ENCODE data around the gene WHRN. TPM values are rescaled to one million over a fixed set of nuclear protein-coding genes. Genes with fewer than 3 reads are reported as not detected.

The WHRN gene
- total RNA-seq, 1 donor from 2014 or later, result 2.9 TPM

DNA sequence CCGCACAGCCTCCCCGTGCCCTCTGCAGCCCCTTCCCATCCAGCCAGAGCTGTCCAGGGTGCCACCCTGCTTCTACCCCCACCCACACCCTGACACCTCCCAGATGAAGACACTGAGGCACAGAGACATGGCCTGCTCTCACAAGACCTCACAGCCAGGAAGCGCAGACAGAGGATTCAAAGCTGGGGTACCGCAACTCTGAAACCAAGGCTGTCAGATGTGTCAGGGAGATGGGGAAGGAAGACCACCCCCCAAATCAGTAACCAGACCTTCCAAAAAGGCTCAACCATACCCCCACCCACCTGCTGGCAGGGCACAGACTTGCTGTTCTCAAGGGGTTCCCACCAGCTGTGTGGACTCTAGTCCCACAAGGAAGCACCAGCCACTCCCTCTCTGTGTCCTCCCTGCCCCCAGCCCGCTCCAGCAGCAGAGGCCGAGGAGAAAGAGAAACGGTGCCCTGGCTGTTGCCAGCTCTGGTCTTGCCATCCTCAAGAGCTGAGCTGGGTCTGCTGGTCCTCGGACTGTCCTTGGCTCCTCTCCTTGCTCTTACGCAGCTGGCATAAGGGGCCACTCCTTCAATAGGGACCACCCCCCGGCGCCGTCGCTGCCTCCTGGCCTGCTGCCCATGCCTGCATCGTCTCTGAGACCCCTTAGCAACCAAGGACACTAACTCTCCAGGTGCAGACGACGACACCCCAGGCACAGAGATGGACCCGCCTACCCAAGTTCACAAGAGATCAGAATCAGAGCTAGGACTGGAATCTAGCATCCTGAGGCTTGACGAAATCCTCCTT, 118.2 kb downstream of the WHRN start:
- H3K9me3 Mint-ChIP-seq, result no peaks in the 10 kb centered on the region
- no peaks in the 10 kb centered on the region for H3K27me3 Mint-ChIP-seq (ENCODE audit: low read depth)
- peak overlapping the region; percentile 99 for H3K4me3 Mint-ChIP-seq (ENCODE audit: low read depth)
- intact Hi-C loops (cut with micrococcal nuclease), result loop anchor here (10.0 kb wide), 2 partner anchors 508 to 872 kb away; no protein-coding TSS in a partner anchor
- DNase-seq (ENCODE audit: low spot score), result no peak
- peak overlapping the region; percentile 99 for H3K27ac Mint-ChIP-seq
- peaks cover 88% of the 10 kb centered on the region for H3K36me3 Mint-ChIP-seq (ENCODE audit: low read depth)
- H3K4me1 Mint-ChIP-seq (ENCODE audit: low read depth), result peaks cover 70% of the 10 kb centered on the region

DNA sequence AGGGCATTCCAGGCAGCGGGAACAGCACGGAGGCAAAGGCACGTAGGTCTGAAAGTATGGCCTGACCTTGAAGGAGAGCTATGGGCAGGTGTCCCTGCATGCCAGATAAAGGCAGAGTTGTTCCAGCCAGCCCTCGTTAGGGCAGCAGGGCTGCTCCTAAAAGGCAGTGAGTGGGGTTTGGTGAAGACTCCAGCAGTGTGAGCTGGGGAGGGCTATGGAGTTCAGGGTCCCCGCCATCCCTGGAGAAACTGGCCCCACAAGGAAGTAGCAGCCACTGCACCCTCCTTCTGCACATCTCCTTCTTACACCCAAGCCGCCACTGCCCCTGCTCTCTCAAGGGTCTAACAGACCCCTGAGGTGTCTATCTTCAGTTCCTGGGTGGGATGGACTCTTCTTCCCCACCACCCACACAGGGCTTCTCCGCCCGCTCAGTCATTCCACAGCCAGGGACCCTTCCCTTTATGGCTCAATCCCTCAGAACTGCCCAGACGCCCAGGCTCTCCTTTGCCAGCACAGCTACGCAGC, 118.8 kb downstream of the WHRN start:
- intact Hi-C loops (cut with micrococcal nuclease), result loop anchor here (10.0 kb wide), 2 partner anchors 508 to 872 kb away; no protein-coding TSS in a partner anchor
- Mint-ChIP-seq H3K9me3 (no peaks in the 10 kb centered on the region), H3K36me3 (ENCODE audit: low read depth) (peaks cover 90% of the 10 kb centered on the region), H3K27ac (peak overlapping the region; percentile 99), H3K4me1 (ENCODE audit: low read depth) (peaks cover 72% of the 10 kb centered on the region), H3K4me3 (ENCODE audit: low read depth) (peak overlapping the region; percentile 99), H3K27me3 (ENCODE audit: low read depth) (no peaks in the 10 kb centered on the region)
- DNase-seq (ENCODE audit: low spot score), result no peak

DNA sequence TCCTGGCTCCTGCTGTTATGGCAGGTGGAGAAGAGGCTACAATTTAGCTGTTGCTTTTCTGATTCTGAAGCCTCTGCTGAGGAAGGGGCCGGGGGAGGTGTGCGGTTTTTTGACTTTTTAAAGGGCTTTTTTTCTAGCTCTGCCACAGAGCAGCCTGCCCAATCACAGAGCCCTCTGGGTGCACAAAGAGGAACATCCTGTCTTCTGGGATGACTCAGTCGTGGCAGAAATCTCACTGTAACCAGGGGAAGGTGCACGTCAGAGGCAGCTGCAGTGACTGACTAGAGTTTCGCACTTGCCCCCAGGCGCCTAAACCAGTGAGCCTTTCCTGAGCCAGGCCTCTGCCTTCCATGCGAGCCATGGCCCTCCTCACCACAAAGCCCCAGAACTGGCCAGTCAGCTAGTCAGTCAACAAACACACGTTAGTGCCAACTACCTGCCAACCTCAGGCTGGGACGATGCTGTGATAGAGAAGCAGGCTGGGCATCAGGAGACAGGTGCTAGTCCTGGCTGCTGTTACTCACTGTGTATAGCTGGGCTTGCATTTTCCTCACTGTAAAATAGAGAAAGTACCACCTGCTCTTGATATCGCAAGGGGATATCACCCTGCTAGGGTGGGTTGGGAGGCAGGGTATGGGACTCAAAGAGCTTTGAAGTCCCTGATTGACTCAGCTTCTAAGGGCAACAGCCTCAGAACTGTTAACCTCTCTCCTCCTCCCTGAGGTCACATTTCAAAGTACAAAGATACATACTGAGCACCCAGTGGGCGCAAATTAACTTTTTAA, 119.7 kb downstream of the WHRN start:
- peaks cover 86% of the 10 kb centered on the region for H3K36me3 Mint-ChIP-seq (ENCODE audit: low read depth)
- peak overlapping the region; percentile 99 for H3K4me3 Mint-ChIP-seq (ENCODE audit: low read depth)
- no peaks in the 10 kb centered on the region for H3K27me3 Mint-ChIP-seq (ENCODE audit: low read depth)
- no peaks in the 10 kb centered on the region for H3K9me3 Mint-ChIP-seq
- H3K4me1 Mint-ChIP-seq (ENCODE audit: low read depth), result peaks cover 68% of the 10 kb centered on the region
- intact Hi-C loops (cut with micrococcal nuclease), result loop anchor here (1.0 to 10.0 kb wide), 9 partner anchors 12 to 871 kb away; partner anchors contain the start of gene ATP6V1G1
- peak; percentile 89 for DNase-seq (ENCODE audit: low spot score)
- peak overlapping the region; percentile 99 for H3K27ac Mint-ChIP-seq

DNA sequence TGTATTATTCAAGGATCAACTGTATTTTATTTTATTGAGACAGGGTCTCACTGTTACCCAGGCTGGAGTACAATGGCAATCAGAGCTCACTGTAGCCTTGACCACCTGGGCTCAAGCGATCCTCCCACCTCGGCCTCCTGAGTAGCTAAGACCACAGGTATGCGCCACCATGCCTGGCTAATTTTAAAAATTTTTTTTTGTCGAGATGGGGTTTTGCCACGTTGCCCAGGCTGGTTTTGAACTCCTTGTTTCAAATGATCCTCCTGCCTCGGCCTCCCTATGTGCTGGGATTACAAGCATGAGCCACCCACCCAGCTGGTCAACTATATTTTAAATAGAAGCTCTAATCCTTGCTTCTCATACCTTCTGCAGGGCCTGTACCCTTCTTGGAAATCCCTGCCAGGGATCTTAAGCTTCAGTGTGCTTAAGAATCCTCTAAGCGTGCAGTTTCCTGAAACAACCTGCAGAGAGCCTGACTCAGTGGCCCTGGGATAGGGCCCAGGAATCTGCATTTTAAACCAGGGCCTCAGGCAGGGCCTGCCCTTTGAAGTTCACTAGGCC, 120.4 kb downstream of the WHRN start:
- H3K4me3 Mint-ChIP-seq (ENCODE audit: low read depth), result peak overlapping the region; percentile 99
- H3K4me1 Mint-ChIP-seq (ENCODE audit: low read depth), result peaks cover 66% of the 10 kb centered on the region

DNA sequence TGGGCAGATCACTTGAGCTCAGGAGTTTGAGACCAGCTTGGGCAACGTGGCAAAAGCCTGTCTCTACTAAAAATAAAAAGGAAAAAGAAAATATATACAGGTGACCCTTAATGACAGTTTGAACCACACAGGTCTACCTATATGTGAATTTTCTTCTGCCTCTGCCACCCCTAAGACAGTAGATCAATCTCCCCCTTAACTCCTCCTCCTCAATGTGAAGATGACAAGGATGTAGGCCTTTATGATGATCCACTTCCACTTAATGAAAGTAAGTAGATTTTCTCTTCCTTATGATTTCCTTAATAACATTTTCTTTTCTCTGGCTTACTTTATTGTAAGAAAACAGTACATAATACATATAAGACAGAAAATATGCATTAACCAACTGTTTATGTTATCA, 120.9 kb downstream of the WHRN start:
- Mint-ChIP-seq H3K36me3 (ENCODE audit: low read depth) (peaks cover 84% of the 10 kb centered on the region), H3K4me1 (ENCODE audit: low read depth) (peaks cover 64% of the 10 kb centered on the region), H3K27ac (peak overlapping the region; percentile 99), H3K4me3 (ENCODE audit: low read depth) (peak overlapping the region; percentile 99), H3K27me3 (ENCODE audit: low read depth) (no peaks in the 10 kb centered on the region), H3K9me3 (no peaks in the 10 kb centered on the region)
- DNase-seq (ENCODE audit: low spot score), result no peak
- intact Hi-C loops (cut with micrococcal nuclease), result loop anchor here (10.0 kb wide), 2 partner anchors 510 to 870 kb away; no protein-coding TSS in a partner anchor

More for the DNA sequence above, 120.4 kb downstream of the WHRN start:
- intact Hi-C loops (cut with micrococcal nuclease), result loop anchor here (1.0 to 10.0 kb wide), 9 partner anchors 12 to 870 kb away; partner anchors contain the start of gene ATP6V1G1
- DNase-seq (ENCODE audit: low spot score), result no peak
- peak overlapping the region; percentile 99 for H3K27ac Mint-ChIP-seq
- peaks cover 84% of the 10 kb centered on the region for H3K36me3 Mint-ChIP-seq (ENCODE audit: low read depth)
- no peaks in the 10 kb centered on the region for H3K9me3 Mint-ChIP-seq
- no peaks in the 10 kb centered on the region for H3K27me3 Mint-ChIP-seq (ENCODE audit: low read depth)

DNA sequence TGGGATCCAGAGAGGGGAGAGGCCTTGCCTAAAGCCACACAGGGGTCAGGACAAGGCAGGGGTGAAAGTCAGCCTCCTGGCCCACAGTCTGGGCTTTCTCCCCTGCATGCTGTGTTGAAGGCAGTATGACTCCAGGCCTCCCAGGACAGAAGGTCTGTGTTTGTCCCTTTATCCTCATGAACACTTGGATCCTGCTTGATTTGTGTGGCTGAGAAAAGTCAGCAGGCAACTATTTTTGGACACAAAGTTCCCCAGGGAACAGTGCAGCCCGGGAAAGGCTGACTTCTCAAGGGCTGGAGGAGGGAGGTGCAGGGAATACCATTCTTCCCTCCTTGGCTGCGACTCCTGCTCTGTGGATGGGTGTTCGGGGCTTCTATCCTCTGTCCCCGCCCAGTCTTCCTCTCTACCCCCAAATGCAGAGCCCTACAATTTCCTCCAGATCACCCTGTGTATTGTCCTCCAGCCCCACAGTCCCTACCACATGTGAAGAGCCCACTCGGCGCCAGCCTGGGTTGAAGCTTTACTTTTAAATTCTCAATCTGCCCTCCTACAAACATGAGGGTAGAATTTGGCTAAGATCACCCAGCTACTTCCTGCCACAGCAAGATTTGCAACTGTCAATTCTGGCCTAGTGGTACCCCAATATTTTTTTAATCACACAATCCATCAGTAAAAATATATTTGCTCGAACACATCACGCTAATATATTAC, 121.6 kb downstream of the WHRN start:
- Mint-ChIP-seq H3K27ac (peak overlapping the region; percentile 99), H3K4me3 (ENCODE audit: low read depth) (peak overlapping the region; percentile 99), H3K36me3 (ENCODE audit: low read depth) (peaks cover 84% of the 10 kb centered on the region), H3K4me1 (ENCODE audit: low read depth) (peaks cover 60% of the 10 kb centered on the region), H3K9me3 (no peaks in the 10 kb centered on the region), H3K27me3 (ENCODE audit: low read depth) (no peaks in the 10 kb centered on the region)
- intact Hi-C loops (cut with micrococcal nuclease), result loop anchor here (10.0 kb wide), 2 partner anchors 511 to 869 kb away; no protein-coding TSS in a partner anchor
- DNase-seq (ENCODE audit: low spot score), result no peak

DNA sequence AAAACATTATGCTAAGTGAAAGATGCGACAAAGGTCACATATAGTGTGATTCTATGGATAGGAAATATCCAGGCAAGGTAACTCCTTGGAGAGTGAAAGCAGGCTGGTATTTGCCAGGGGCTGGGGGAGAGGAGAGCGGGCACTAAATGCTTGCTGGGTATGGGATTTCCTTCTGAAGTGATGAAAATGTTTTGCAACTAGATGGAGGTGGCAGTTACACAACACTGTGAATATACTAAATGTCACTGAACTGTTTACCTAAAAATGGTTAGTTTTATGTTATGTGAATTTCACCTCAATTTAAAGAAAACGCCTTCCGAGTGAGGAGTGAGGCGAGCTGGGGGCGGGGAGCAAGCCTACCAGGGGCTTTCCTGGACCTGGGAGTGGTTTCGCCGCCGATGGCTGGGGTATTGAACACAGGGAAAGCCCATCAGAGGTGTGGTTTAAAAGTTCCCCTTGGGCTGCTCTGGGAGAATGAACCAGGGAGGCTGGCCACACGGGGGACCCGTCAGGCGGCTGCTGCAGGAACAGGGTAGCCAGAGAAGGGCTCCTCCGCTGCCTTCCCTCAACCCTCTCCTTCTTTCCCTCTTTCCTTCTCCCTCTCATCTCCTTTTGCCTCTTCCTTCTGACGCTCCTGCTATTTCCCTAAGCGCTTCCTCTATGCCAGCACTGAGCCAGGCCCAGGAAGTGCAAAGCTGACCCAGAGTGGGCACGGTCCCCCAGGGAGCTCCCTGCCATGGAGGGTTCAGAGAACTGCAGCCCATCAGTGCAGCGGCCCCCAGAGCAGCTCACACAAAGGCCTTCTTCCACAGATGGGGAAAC, 122.4 kb downstream of the WHRN start:
- Mint-ChIP-seq H3K36me3 (ENCODE audit: low read depth) (peaks cover 84% of the 10 kb centered on the region), H3K9me3 (no peaks in the 10 kb centered on the region), H3K27ac (peak overlapping the region; percentile 99), H3K4me3 (ENCODE audit: low read depth) (peak overlapping the region; percentile 99), H3K4me1 (ENCODE audit: low read depth) (peaks cover 62% of the 10 kb centered on the region), H3K27me3 (ENCODE audit: low read depth) (no peaks in the 10 kb centered on the region)
- intact Hi-C loops (cut with micrococcal nuclease), result loop anchor here (10.0 kb wide), 2 partner anchors 512 to 868 kb away; no protein-coding TSS in a partner anchor
- DNase-seq (ENCODE audit: low spot score), result peak; percentile 50

DNA sequence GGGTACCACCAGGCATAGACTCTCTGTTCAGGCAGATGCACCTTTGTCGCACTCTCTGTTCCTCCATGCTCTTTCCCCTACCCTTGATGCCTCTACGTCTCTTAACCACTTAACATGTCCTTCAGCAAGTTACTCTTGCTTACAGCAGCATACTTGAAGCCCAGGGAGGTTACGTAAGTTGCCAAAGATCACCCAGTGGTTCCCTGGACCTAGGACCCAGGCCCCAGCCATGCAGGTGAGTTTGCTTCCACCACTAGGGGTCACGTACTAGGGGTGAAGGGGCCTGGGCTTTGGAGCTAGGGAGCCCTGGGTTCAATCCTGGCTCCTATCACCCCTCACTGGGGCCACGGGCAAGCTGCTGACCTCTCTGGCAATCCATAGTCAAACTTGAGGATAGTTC, 126.4 kb downstream of the WHRN start:
- H3K27ac Mint-ChIP-seq, result peak overlapping the region; percentile 45
- H3K36me3 Mint-ChIP-seq (ENCODE audit: low read depth), result peaks cover 84% of the 10 kb centered on the region
- intact Hi-C loops (cut with micrococcal nuclease), result no loop called here
- H3K9me3 Mint-ChIP-seq, result no peaks in the 10 kb centered on the region
- no peak overlapping the region for H3K4me3 Mint-ChIP-seq (ENCODE audit: low read depth)
- H3K4me1 Mint-ChIP-seq (ENCODE audit: low read depth), result peaks cover 76% of the 10 kb centered on the region
- H3K27me3 Mint-ChIP-seq (ENCODE audit: low read depth), result no peaks in the 10 kb centered on the region
- no peak for DNase-seq (ENCODE audit: low spot score)

DNA sequence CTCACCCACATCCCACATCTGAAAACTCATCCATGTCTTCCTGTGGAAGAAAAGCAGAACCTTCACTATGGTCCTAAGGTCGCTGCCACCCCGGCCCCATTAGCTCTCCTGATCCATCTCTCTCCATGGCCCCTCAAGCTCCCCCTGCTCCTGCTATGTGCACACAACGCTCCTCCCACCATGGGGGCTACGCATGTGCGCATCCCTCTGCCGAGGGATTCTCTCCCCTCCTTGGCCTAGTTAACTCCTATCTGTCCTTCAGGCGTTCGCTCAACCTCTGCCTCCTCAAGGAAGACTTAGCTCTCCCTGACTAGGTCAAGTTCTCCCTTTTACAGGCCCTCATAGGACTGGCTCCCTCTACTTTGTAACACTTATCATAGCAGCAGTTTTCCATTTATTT, 127.3 kb downstream of the WHRN start:
- Mint-ChIP-seq H3K4me3 (ENCODE audit: low read depth) (no peak overlapping the region), H3K36me3 (ENCODE audit: low read depth) (peaks cover 85% of the 10 kb centered on the region), H3K27ac (peak overlapping the region; percentile 81), H3K9me3 (no peaks in the 10 kb centered on the region), H3K4me1 (ENCODE audit: low read depth) (peaks cover 76% of the 10 kb centered on the region), H3K27me3 (ENCODE audit: low read depth) (no peaks in the 10 kb centered on the region)
- DNase-seq (ENCODE audit: low spot score), result no peak
- intact Hi-C loops (cut with micrococcal nuclease), result no loop called here

DNA sequence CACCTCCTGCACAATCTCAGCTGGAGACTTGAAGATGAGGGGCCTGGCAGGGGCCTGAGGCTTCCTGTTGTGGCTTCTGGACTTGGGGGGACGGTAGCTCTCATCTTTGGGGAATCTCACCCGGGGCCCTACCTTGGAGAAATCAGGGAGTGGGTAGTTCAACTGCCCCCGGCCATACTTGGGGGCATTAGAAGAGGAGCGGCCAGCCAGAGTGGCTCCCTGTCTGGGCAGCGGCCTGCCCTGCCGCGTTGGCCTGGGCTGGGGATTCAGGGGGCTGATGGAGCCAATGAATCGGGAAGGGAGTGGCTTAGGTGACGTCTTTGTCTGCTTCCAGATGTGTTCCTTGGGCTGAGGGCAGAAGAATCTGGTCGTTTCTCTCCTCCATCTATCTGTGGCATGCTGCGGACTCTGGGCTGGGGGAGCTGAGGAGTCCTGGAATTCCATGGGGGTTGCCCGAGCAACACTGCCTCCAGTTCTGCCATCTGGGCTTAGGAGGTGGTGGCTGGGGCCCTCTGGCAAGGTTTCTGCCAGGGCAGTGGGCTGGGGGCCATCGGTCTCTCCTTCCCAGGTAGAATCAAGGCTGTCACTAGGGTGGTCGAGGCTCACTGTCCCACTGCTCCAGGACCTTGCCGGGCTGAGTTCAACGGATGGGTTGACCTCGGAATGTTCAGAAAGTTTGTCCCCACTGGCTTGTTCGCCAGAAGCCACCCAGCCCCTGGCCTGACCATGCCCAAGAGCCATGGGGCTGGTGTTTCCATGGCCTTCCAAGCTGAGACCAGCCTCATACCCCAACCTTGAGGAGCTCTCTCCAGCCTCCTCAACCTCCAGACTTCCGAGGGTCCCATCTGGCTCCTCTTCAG, 128.5 kb downstream of the WHRN start:
- Mint-ChIP-seq H3K36me3 (ENCODE audit: low read depth) (peaks cover 86% of the 10 kb centered on the region), H3K27ac (peak overlapping the region; percentile 74), H3K27me3 (ENCODE audit: low read depth) (no peaks in the 10 kb centered on the region), H3K4me3 (ENCODE audit: low read depth) (no peak overlapping the region), H3K4me1 (ENCODE audit: low read depth) (peaks cover 75% of the 10 kb centered on the region), H3K9me3 (no peaks in the 10 kb centered on the region)
- intact Hi-C loops (cut with micrococcal nuclease), result no loop called here
- no peak for DNase-seq (ENCODE audit: low spot score)

Measured in activated T-helper 2 cell treated with anti-CD3 and anti-CD28 coated beads, Interferon-gamma antibody, Interleukin-2, Interleukin-4, amounts not matched to agents 10 μg/mL and 5 μg/mL and 100 μg/mL, durations not matched to agents 14 hours and 24 hours and 36 hours (primary cell).